Upper lobe of right lung (tissue), 1 donor: Measurements from ENCODE around the gene PFKFB4. TPM values are rescaled to one million over a fixed set of nuclear protein-coding genes. Genes with fewer than 3 reads are reported as not detected.

Experiments
- ATAC-seq: fragments of 200-7000 bp; cut with Tn5 transposase; one replicate; pipeline ENCODE4 v1.9.1; 2020; ENCODE audit warnings: mild to moderate bottlenecking, moderate library complexity
- DNase-seq: peaks from one replicate; pipeline ENCODE4 v3.0.0-alpha.2; 2020
- H3K27ac ChIP-seq: fragments of 200-600 bp; one replicate; pipeline ENCODE4 v1.8.0; 2022
- H3K27me3 ChIP-seq: fragments of 200-600 bp; one replicate; pipeline ENCODE4 v1.8.0; 2022; ENCODE audit warnings: mild to moderate bottlenecking
- H3K36me3 ChIP-seq: fragments of 200-600 bp; one replicate; pipeline ENCODE4 v1.8.0; 2022
- H3K4me1 ChIP-seq: fragments of 200-600 bp; one replicate; pipeline ENCODE4 v1.8.0; 2022
- H3K4me3 ChIP-seq: fragments of 200-600 bp; one replicate; pipeline ENCODE4 v1.8.0; 2022; ENCODE audit warnings: mild to moderate bottlenecking
- H3K9me3 ChIP-seq: fragments of 200-600 bp; one replicate; pipeline ENCODE4 v1.8.0; 2022
- intact Hi-C: fragments of 100-400 bp; cut with DNase I; formaldehyde crosslinking; loops from one replicate; pipeline ENCODE4 v1.11.0; 2022
- total RNA-seq: library from RNA; stranded (reverse); fragmentation: NEBNext Ultra II Directional; extraction: Animal tissue kit (Norgen Biotek cat#: 25700); gene quantifications from one replicate; pipeline ENCODE4 v1.2.1, GENCODE V29; 2021
- TF ChIP-seq, protein P1 (sequence below): fragments of 200-600 bp; IDR thresholded peaks from one replicate; pipeline ENCODE4 v1.8.0; 2022; ENCODE audit warnings: antibody characterized with exemption
- donor health status: DM: no; HTN: yes; CAD: no; lungs with severe emphysema.

The PFKFB4 gene
- total RNA-seq, 1 donor from 2014 or later, result 11.0 TPM

GRCh38 chr3:48544141-48544540, 12.5 kb downstream of the PFKFB4 start:
- ATAC-seq (no peak), DNase-seq (no peak)
- Histone ChIP-seq H3K4me3 (no peak overlapping the region), H3K9me3 (no peaks in the 10 kb centered on the region), H3K27me3 (no peaks in the 10 kb centered on the region), H3K36me3 (no peaks in the 10 kb centered on the region), H3K4me1 (peaks cover 6% of the 10 kb centered on the region), H3K27ac (no peak overlapping the region)
- TF ChIP-seq, protein P1, sequence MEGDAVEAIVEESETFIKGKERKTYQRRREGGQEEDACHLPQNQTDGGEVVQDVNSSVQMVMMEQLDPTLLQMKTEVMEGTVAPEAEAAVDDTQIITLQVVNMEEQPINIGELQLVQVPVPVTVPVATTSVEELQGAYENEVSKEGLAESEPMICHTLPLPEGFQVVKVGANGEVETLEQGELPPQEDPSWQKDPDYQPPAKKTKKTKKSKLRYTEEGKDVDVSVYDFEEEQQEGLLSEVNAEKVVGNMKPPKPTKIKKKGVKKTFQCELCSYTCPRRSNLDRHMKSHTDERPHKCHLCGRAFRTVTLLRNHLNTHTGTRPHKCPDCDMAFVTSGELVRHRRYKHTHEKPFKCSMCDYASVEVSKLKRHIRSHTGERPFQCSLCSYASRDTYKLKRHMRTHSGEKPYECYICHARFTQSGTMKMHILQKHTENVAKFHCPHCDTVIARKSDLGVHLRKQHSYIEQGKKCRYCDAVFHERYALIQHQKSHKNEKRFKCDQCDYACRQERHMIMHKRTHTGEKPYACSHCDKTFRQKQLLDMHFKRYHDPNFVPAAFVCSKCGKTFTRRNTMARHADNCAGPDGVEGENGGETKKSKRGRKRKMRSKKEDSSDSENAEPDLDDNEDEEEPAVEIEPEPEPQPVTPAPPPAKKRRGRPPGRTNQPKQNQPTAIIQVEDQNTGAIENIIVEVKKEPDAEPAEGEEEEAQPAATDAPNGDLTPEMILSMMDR, result no peak
- intact Hi-C loops, result loop anchor here (10.0 kb wide), 1 partner anchor 269 kb away; no protein-coding TSS in a partner anchor

GRCh38 chr3:48543271-48543866, 13.2 kb downstream of the PFKFB4 start:
- Histone ChIP-seq H3K27ac (no peak overlapping the region), H3K9me3 (no peaks in the 10 kb centered on the region), H3K36me3 (no peaks in the 10 kb centered on the region), H3K4me3 (no peak overlapping the region), H3K27me3 (no peaks in the 10 kb centered on the region), H3K4me1 (peaks cover 6% of the 10 kb centered on the region)
- ATAC-seq (peak; percentile 82), DNase-seq (no peak)
- TF ChIP-seq, protein P1, result no peak
- intact Hi-C loops, result loop anchor here (10.0 kb wide), 1 partner anchor 269 kb away; no protein-coding TSS in a partner anchor

- TF ChIP-seq, protein P1, result no peak
- H3K27me3 ChIP-seq, result no peaks in the 10 kb centered on the region
- intact Hi-C loops, result no loop called here
- H3K27ac ChIP-seq, result no peak overlapping the region
- ATAC-seq (no peak), DNase-seq (no peak)
- H3K9me3 ChIP-seq, result no peaks in the 10 kb centered on the region
- peaks cover 8% of the 10 kb centered on the region for H3K36me3 ChIP-seq
- H3K4me3 ChIP-seq, result no peak overlapping the region
- peaks cover 4% of the 10 kb centered on the region for H3K4me1 ChIP-seq
Observed at GRCh38 chr3:48538451-48538850, 18.2 kb downstream of the PFKFB4 start.

DNA sequence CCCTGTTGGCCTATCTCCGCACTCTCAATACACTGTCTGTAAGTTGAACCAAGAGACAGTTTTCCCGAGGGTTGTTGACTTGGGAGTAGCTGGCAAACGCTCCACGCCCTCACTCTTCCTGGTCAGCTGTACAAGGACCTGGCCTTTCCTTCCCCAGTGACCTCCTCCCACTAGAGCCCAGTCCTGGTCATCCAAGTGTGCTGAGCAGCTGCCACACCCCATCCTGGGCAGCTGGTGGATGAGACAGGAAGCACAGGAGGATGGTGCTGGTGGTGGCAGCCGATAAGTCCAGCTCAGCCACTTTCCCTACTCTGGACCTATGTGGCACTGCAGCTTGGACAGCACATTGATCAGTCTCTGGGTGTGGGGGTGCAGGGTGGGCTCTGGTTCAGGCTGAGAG, 19.8 kb downstream of the PFKFB4 start:
- Histone ChIP-seq H3K27ac (no peak overlapping the region), H3K4me3 (no peak overlapping the region), H3K4me1 (no peaks in the 10 kb centered on the region), H3K9me3 (no peaks in the 10 kb centered on the region), H3K36me3 (peaks cover 8% of the 10 kb centered on the region), H3K27me3 (no peaks in the 10 kb centered on the region)
- TF ChIP-seq, protein P1, result no peak
- ATAC-seq (peak; percentile 25), DNase-seq (no peak)
- intact Hi-C loops, result no loop called here

DNA sequence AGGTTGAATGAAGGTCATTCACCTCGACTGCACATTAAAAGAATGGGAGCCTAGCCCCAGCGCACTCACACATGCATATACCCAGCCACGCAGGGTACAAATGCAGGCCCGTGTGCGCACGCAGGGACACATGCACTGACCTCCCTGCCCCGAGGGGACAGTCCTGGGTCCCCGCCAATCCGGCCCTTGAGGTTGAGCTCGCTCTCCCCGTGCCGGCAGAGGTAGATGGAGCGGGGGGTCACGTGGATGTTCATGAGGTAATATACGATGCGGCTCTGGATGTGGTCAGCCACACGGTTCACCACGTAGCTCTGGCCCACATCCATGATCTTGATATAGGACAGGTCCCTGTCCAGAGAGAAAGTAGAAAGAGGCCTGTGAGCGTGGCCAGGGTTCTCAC, 20.5 kb downstream of the PFKFB4 start:
- DNase-seq, result no peak
- intact Hi-C loops, result no loop called here

More for the DNA sequence above, 20.5 kb downstream of the PFKFB4 start:
- Histone ChIP-seq H3K27me3 (no peaks in the 10 kb centered on the region), H3K9me3 (no peaks in the 10 kb centered on the region), H3K4me3 (no peak overlapping the region), H3K4me1 (no peaks in the 10 kb centered on the region), H3K27ac (no peak overlapping the region), H3K36me3 (peaks cover 8% of the 10 kb centered on the region)
- ATAC-seq, result no peak
- TF ChIP-seq, protein P1, result no peak
